Measurements from ENCODE around the gene CYP2B6.

- TF ChIP-seq, protein P1, sequence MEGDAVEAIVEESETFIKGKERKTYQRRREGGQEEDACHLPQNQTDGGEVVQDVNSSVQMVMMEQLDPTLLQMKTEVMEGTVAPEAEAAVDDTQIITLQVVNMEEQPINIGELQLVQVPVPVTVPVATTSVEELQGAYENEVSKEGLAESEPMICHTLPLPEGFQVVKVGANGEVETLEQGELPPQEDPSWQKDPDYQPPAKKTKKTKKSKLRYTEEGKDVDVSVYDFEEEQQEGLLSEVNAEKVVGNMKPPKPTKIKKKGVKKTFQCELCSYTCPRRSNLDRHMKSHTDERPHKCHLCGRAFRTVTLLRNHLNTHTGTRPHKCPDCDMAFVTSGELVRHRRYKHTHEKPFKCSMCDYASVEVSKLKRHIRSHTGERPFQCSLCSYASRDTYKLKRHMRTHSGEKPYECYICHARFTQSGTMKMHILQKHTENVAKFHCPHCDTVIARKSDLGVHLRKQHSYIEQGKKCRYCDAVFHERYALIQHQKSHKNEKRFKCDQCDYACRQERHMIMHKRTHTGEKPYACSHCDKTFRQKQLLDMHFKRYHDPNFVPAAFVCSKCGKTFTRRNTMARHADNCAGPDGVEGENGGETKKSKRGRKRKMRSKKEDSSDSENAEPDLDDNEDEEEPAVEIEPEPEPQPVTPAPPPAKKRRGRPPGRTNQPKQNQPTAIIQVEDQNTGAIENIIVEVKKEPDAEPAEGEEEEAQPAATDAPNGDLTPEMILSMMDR (IDR thresholded peaks at IDR 0.05), result no peak
- TF ChIP-seq POLR2A (IDR thresholded peaks at IDR 0.05), result no peak
Measured at GRCh38 chr19:40960780-40961179, 30.3 kb upstream of the CYP2B6 start.
